Stimulated activated naive CD8-positive, alpha-beta T cell treated with anti-CD3 and anti-CD28 coated beads, Interleukin-15, Interleukin-2, amounts not matched to agents 100 ng/mL and 50 ng/mL, for 24 hours (primary cell): ENCODE measurements around the gene PLAAT3.
"Not testable (repeated sequence)": the region's sequence is repeated elsewhere in the genome, so short reads cannot be mapped to it uniquely, and the experiment has no call there.

ENCODE experiments used
- H3K27ac Mint-ChIP-seq: one replicate; pipeline ENCODE4 v1.8.0; 2021; ENCODE audit warnings: mild to moderate bottlenecking, mixed read lengths
- H3K27me3 Mint-ChIP-seq: one replicate; pipeline ENCODE4 v1.8.0; 2021; ENCODE audit warnings: mixed read lengths
- H3K36me3 Mint-ChIP-seq: one replicate; pipeline ENCODE4 v1.8.0; 2021; ENCODE audit warnings: low read depth, mixed read lengths
- H3K4me1 Mint-ChIP-seq: one replicate; pipeline ENCODE4 v1.8.0; 2021; ENCODE audit warnings: low read depth, mixed read lengths
- H3K4me3 Mint-ChIP-seq: one replicate; pipeline ENCODE4 v1.8.0; 2021; ENCODE audit warnings: mild to moderate bottlenecking, mixed read lengths
- H3K9me3 Mint-ChIP-seq: one replicate; pipeline ENCODE4 v1.8.0; 2021; ENCODE audit warnings: mixed read lengths

Gene PLAAT3

GRCh38 chr11:63616953-63617352 is 2.7 kb upstream of the PLAAT3 start:
- H3K27ac Mint-ChIP-seq: no peak overlapping the region
- peaks cover 23% of the 10 kb centered on the region for H3K4me1 Mint-ChIP-seq
- no peaks in the 10 kb centered on the region for H3K27me3 Mint-ChIP-seq
- H3K9me3 Mint-ChIP-seq: no peaks in the 10 kb centered on the region
- H3K4me3 Mint-ChIP-seq: no peak overlapping the region
- no peaks in the 10 kb centered on the region for H3K36me3 Mint-ChIP-seq

- Mint-ChIP-seq H3K9me3 (no peaks in the 10 kb centered on the region), H3K36me3 (no peaks in the 10 kb centered on the region), H3K4me3 (peak overlapping the region; percentile 79), H3K27me3 (no peaks in the 10 kb centered on the region), H3K4me1 (peaks cover 40% of the 10 kb centered on the region), H3K27ac (no peak overlapping the region)
These were observed 607 bp downstream of the PLAAT3 start for GRCh38 chr11:63613517-63614135.

- H3K27me3 Mint-ChIP-seq: no peaks in the 10 kb centered on the region
- peaks cover 45% of the 10 kb centered on the region for H3K4me1 Mint-ChIP-seq
- H3K4me3 Mint-ChIP-seq: no peak overlapping the region
- H3K27ac Mint-ChIP-seq: no peak overlapping the region
- H3K36me3 Mint-ChIP-seq: no peaks in the 10 kb centered on the region
- no peaks in the 10 kb centered on the region for H3K9me3 Mint-ChIP-seq
These were observed 2.1 kb downstream of the PLAAT3 start for GRCh38 chr11:63612181-63612580.

GRCh38 chr11:63611395-63611747 is 2.9 kb downstream of the PLAAT3 start:
- Mint-ChIP-seq H3K4me1 (peaks cover 45% of the 10 kb centered on the region), H3K9me3 (no peaks in the 10 kb centered on the region), H3K27me3 (no peaks in the 10 kb centered on the region), H3K27ac (no peak overlapping the region), H3K36me3 (no peaks in the 10 kb centered on the region), H3K4me3 (no peak overlapping the region)

GRCh38 chr11:63610604-63611394 is 3.4 kb downstream of the PLAAT3 start:
- H3K36me3 Mint-ChIP-seq: no peaks in the 10 kb centered on the region
- H3K9me3 Mint-ChIP-seq: no peaks in the 10 kb centered on the region
- H3K4me3 Mint-ChIP-seq: no peak overlapping the region
- H3K27ac Mint-ChIP-seq: no peak overlapping the region
- H3K27me3 Mint-ChIP-seq: no peaks in the 10 kb centered on the region
- H3K4me1 Mint-ChIP-seq: peaks cover 45% of the 10 kb centered on the region

GRCh38 chr11:63609971-63610580 is 4.2 kb downstream of the PLAAT3 start:
- peaks cover 45% of the 10 kb centered on the region for H3K4me1 Mint-ChIP-seq
- no peak overlapping the region for H3K4me3 Mint-ChIP-seq

GRCh38 chr11:63609536-63609935 is 4.7 kb downstream of the PLAAT3 start:
- peak overlapping the region; percentile 7 for H3K4me3 Mint-ChIP-seq
- H3K9me3 Mint-ChIP-seq: no peaks in the 10 kb centered on the region
- H3K36me3 Mint-ChIP-seq: no peaks in the 10 kb centered on the region
- no peaks in the 10 kb centered on the region for H3K27me3 Mint-ChIP-seq
- H3K27ac Mint-ChIP-seq: peak overlapping the region; percentile 75
- H3K4me1 Mint-ChIP-seq: peaks cover 44% of the 10 kb centered on the region

More at GRCh38 chr11:63609971-63610580, 4.2 kb downstream of the PLAAT3 start:
- Mint-ChIP-seq H3K27me3 (no peaks in the 10 kb centered on the region), H3K9me3 (no peaks in the 10 kb centered on the region), H3K36me3 (no peaks in the 10 kb centered on the region), H3K27ac (peak overlapping the region; percentile 10)

- H3K27ac Mint-ChIP-seq: peak overlapping the region; percentile 75
- peaks cover 38% of the 10 kb centered on the region for H3K4me1 Mint-ChIP-seq
- H3K36me3 Mint-ChIP-seq: no peaks in the 10 kb centered on the region
- no peaks in the 10 kb centered on the region for H3K9me3 Mint-ChIP-seq
- H3K27me3 Mint-ChIP-seq: no peaks in the 10 kb centered on the region
- no peak overlapping the region for H3K4me3 Mint-ChIP-seq
These were observed 5.6 kb downstream of the PLAAT3 start for GRCh38 chr11:63608353-63609345.

- H3K4me3 Mint-ChIP-seq: no peak overlapping the region
- H3K27me3 Mint-ChIP-seq: no peaks in the 10 kb centered on the region
- no peak overlapping the region for H3K27ac Mint-ChIP-seq
- no peaks in the 10 kb centered on the region for H3K9me3 Mint-ChIP-seq
- H3K36me3 Mint-ChIP-seq: no peaks in the 10 kb centered on the region
- H3K4me1 Mint-ChIP-seq: peaks cover 7% of the 10 kb centered on the region
These were observed 11.1 kb downstream of the PLAAT3 start for GRCh38 chr11:63603180-63603518.

GRCh38 chr11:63602290-63603179 is 11.7 kb downstream of the PLAAT3 start:
- peak overlapping the region; percentile 49 for H3K27ac Mint-ChIP-seq
- not testable (repeated sequence) for H3K36me3 Mint-ChIP-seq, H3K27me3 Mint-ChIP-seq, H3K9me3 Mint-ChIP-seq, H3K4me1 Mint-ChIP-seq, H3K4me3 Mint-ChIP-seq

GRCh38 chr11:63599211-63600122 is 14.8 kb downstream of the PLAAT3 start:
- Mint-ChIP-seq H3K9me3 (no peaks in the 10 kb centered on the region), H3K4me3 (no peak overlapping the region), H3K36me3 (no peaks in the 10 kb centered on the region), H3K4me1 (peaks cover 6% of the 10 kb centered on the region), H3K27ac (no peak overlapping the region), H3K27me3 (no peaks in the 10 kb centered on the region)

- Mint-ChIP-seq H3K27me3 (no peaks in the 10 kb centered on the region), H3K27ac (no peak overlapping the region), H3K4me3 (no peak overlapping the region), H3K9me3 (no peaks in the 10 kb centered on the region), H3K36me3 (no peaks in the 10 kb centered on the region), H3K4me1 (peaks cover 6% of the 10 kb centered on the region)
These were observed 15.7 kb downstream of the PLAAT3 start for GRCh38 chr11:63598556-63598955.

- H3K27ac Mint-ChIP-seq: no peak overlapping the region
These were observed 18.9 kb downstream of the PLAAT3 start for GRCh38 chr11:63595296-63595695.

More at GRCh38 chr11:63595296-63595695, 18.9 kb downstream of the PLAAT3 start:
- Mint-ChIP-seq H3K4me3 (no peak overlapping the region), H3K27me3 (no peaks in the 10 kb centered on the region), H3K9me3 (no peaks in the 10 kb centered on the region), H3K4me1 (no peaks in the 10 kb centered on the region), H3K36me3 (no peaks in the 10 kb centered on the region)
